Psoas muscle (tissue), 8 donors: ENCODE results near the gene NEK10. TPM values are rescaled to one million over a fixed set of nuclear protein-coding genes. Genes with fewer than 3 reads are reported as not detected.

Experiments
- ATAC-seq, 4 donors: fragments of 200-7000 bp; cut with Tn5 transposase; one replicate each; pipeline ENCODE4 v1.9.1; 2020; ENCODE audit warnings: moderate library complexity in 3 of 4, mild to moderate bottlenecking in 2 of 4
- DNase-seq, 2 donors: peaks; one replicate each; pipeline ENCODE4 v3.0.0-alpha.2; 2020
- H3K27ac ChIP-seq: fragments of 200-600 bp; one replicate; pipeline ENCODE4 v1.8.0; 2022
- H3K27me3 ChIP-seq, 3 donors: fragments of 200-600 bp in 1 of 3; one replicate each; pipeline versions ENCODE4 v1.6.1 to v1.8.0; 2013 to 2022; ENCODE audit warnings: low read length in 2 of 3, mild to moderate bottlenecking in 2 of 3, moderate library complexity in 1 of 3; ENCODE audit not compliant: insufficient read depth in 3 of 3
- H3K36me3 ChIP-seq, 2 donors: fragments of 200-600 bp in 1 of 2; one replicate each; pipeline versions ENCODE4 v1.6.1 to v1.8.0; 2013 to 2022; ENCODE audit warnings: low read depth in 1 of 2, mild to moderate bottlenecking in 1 of 2, moderate library complexity in 1 of 2; ENCODE audit not compliant: insufficient read depth in 1 of 2
- H3K4me1 ChIP-seq: fragments of 200-600 bp; one replicate; pipeline ENCODE4 v1.8.0; 2022
- H3K4me3 ChIP-seq: fragments of 200-600 bp; one replicate; pipeline ENCODE4 v1.8.0; 2022; ENCODE audit warnings: mild to moderate bottlenecking
- H3K9me3 ChIP-seq: fragments of 200-600 bp; one replicate; pipeline ENCODE4 v1.8.0; 2022
- whole genome bisulfite sequencing, 3 donors: extraction: QIAGEN DNeasy Blood & Tissue Kit; methylation state at CpG; one replicate each; pipeline versions ENCODE4 v1.1.6 to v1.1.7; 2013; 5-methylcytosine and 5-hydroxymethylcytosine counted together
- intact Hi-C, 2 donors: fragments of 100-400 bp; cut with DNase I; formaldehyde crosslinking; loops; one replicate each; pipeline versions ENCODE4 v1.11.0 to v1.14.2; 2022
- polyA plus RNA-seq, 3 donors: library from polyadenylated mRNA; stranded (reverse); fragments of 200-250 nt; gene quantifications; one replicate each; pipeline ENCODE4 v1.2.3, GENCODE V29; 2013
- total RNA-seq, 4 donors: library from RNA; stranded (reverse); fragmentation: NEBNext Ultra II Directional in 2 of 4; extraction: Animal tissue kit (Norgen Biotek cat#: 25700) in 2 of 4; gene quantifications; one replicate each; pipeline versions ENCODE4 v1.2.1 to v1.2.4, GENCODE V29; 2021 to 2023
- TF ChIP-seq, protein P1 (sequence below): fragments of 200-600 bp; IDR thresholded peaks from one replicate; pipeline ENCODE4 v1.8.0; 2022; ENCODE audit warnings: antibody characterized with exemption
- donor health status: healthy with polysubstance abuse.
- donor health status: DM: no; HTN: no; CAD: no; lungs with moderate emphysema.
- donor health status: Bipolar disorder and iron deficiency.
- donor health status: healthy.
- donor health status: DM: yes; HTN: yes; CAD: no.
- donor health status: DM: no; HTN: no; CAD: no.
- donor health status: DM: no; HTN: no; CAD: no.
- donor health status: DM: yes; HTN: yes; CAD: no.

The NEK10 gene
- total and polyA plus RNA-seq, 7 donors, result 0.44 to 16.6 (median 5.0) TPM

DNA sequence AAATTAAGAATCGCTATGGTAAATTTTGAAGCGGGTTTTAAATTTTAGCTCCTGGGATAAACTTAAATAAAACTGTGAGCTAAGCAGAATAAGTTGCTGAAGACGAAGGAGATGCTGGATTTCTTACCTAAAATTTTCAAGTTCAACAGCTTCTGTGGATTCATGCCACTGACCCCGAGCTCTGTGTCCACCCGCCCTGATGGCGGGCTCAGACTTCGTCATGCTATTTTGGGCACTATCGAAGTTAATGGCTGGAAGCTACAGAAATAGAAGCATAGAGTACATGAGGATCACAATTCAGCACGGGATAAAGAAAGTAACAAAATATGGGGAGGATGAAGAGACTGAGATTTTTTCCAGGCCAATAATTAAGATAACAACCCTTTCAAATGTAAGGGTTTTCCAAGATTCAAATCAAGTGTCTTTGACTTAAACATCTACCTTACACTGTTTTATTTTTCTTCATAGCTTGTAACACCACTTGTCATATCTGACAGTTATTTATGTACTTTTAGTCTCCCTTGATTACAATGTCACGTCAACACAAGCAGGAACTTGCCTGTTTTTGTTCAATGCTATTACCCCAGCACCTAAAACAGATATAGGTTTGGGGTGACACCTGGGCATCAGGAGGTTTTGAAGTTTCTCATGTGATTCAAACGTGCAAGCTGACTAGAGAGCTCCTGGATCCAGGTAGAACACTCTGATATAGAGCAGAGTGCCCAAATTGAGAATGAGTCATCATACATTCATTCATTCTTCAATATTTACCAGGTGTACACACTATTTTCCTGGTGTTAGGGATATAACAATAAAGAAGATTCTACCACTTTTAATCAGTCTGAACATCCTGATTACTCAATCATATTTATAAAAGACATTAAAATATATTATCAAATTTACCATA lies 23.0 kb downstream of the NEK10 start:
- DNase-seq, result no peak
- peak; percentile 57 to 92 (median 83) for ATAC-seq
- H3K4me3 ChIP-seq, result peak overlapping the region; percentile 62

DNA sequence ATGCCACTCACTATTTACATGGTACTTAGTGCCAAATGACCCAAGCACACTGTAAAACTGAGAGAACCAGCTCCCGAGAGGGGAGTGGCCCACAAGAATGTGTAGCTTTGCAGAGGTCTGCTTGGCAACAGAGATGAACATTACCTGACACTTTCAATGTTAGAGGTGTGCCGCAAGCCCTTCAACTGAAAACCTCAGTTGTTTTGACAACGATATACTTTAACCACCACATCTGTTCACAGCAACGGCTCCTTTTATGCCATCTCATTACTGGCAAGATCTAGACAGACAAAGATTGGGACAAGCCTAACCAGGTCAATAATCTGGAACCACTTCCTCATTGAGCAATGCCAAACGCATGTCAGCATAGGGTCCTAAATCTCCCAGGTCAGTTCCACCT lies 23.7 kb downstream of the NEK10 start:
- intact Hi-C loops, result no loop called here
- peaks cover 21% of the 10 kb centered on the region for H3K4me1 ChIP-seq
- no peaks in the 10 kb centered on the region for H3K9me3 ChIP-seq
- DNase-seq, result no peak
- H3K36me3 ChIP-seq, result no peaks in the 10 kb centered on the region
- H3K4me3 ChIP-seq, result peak overlapping the region; percentile 62
- WGBS, 3 donors, result 44 to 47% (median 47%) methylated on average over 5 of the region's 5 CpGs
- peak; percentile 45 to 75 (median 64) for ATAC-seq
- H3K27ac ChIP-seq, result peak overlapping the region; percentile 88
- no peaks in the 10 kb centered on the region for H3K27me3 ChIP-seq
- TF ChIP-seq, protein P1, sequence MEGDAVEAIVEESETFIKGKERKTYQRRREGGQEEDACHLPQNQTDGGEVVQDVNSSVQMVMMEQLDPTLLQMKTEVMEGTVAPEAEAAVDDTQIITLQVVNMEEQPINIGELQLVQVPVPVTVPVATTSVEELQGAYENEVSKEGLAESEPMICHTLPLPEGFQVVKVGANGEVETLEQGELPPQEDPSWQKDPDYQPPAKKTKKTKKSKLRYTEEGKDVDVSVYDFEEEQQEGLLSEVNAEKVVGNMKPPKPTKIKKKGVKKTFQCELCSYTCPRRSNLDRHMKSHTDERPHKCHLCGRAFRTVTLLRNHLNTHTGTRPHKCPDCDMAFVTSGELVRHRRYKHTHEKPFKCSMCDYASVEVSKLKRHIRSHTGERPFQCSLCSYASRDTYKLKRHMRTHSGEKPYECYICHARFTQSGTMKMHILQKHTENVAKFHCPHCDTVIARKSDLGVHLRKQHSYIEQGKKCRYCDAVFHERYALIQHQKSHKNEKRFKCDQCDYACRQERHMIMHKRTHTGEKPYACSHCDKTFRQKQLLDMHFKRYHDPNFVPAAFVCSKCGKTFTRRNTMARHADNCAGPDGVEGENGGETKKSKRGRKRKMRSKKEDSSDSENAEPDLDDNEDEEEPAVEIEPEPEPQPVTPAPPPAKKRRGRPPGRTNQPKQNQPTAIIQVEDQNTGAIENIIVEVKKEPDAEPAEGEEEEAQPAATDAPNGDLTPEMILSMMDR, result no peak

More for the DNA sequence above, 23.0 kb downstream of the NEK10 start:
- Histone ChIP-seq H3K9me3 (no peaks in the 10 kb centered on the region), H3K27me3 (no peaks in the 10 kb centered on the region), H3K36me3 (no peaks in the 10 kb centered on the region), H3K27ac (peak overlapping the region; percentile 88), H3K4me1 (peaks cover 16% of the 10 kb centered on the region)
- intact Hi-C loops, result no loop called here
- TF ChIP-seq, protein P1, result no peak
- WGBS, 3 donors, result 41 to 48% (median 47%) methylated on average over 11 of the region's 11 CpGs

DNA sequence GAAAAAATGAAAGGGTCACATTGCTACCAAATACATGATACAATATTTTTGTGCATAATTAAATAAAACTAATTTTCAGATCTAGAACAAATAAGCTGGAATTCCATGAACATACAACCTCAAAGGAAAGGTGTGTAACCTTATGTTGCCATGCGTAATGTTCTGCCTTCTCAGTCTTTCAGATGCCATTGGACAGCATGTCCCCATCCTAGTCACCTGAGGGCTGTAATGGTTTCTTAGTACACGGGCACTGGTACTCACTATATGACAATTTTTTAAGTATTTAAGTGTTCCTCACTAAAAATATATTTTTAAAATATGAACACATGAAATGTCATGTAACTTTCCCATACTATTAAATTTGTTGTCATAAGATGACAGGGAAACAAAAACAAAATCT lies 24.1 kb downstream of the NEK10 start:
- TF ChIP-seq, protein P1, result no peak
- intact Hi-C loops, result no loop called here
- Histone ChIP-seq H3K4me1 (peaks cover 21% of the 10 kb centered on the region), H3K36me3 (no peaks in the 10 kb centered on the region), H3K27ac (peak overlapping the region; percentile 88), H3K27me3 (no peaks in the 10 kb centered on the region), H3K9me3 (no peaks in the 10 kb centered on the region), H3K4me3 (peak overlapping the region; percentile 62)
- no peak for DNase-seq
- ATAC-seq, result peak; percentile 43 to 70 (median 59)
- 51 to 69% (median 59%) methylated on average over 2 of the region's 2 CpGs for WGBS, 3 donors

DNA sequence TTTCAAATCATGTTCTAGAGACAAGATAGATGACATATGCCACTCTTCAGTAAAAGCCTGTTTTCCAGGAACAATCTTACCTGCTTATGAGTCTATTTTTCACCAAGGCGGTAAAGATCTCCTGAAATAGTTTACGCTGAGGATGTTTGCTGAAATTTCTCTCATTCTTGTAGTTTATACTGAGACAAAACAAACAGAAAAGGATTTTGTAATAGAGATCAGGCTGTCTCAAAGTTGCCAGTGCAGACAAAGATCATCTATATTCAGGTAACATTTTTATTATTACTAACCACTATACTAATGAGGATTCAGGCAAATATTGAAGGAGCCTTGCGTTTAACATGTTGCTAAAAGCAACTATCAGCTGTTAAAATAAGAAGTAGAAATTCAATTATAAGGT lies 25.0 kb downstream of the NEK10 start:
- intact Hi-C loops, result no loop called here
- ATAC-seq (no peak), DNase-seq (no peak)
- peaks cover 21% of the 10 kb centered on the region for H3K4me1 ChIP-seq
- H3K36me3 ChIP-seq, result no peaks in the 10 kb centered on the region
- H3K27me3 ChIP-seq, result no peaks in the 10 kb centered on the region
- 84 to 95% (median 86%) methylated on average over 3 of the region's 3 CpGs for WGBS, 3 donors
- no peaks in the 10 kb centered on the region for H3K9me3 ChIP-seq
- H3K4me3 ChIP-seq, result no peak overlapping the region
- TF ChIP-seq, protein P1, result no peak
- peak overlapping the region; percentile 88 for H3K27ac ChIP-seq
